ENCODE data around the gene OVOL1.
A peak's percentile ranks its signal among the peaks of the same experiment; 100 is the strongest.

Gene OVOL1

GRCh38 chr11:65801153-65801987 lies 14.5 kb downstream of the OVOL1 start:
- H3K27me3 Mint-ChIP-seq, result peaks cover 72% of the 10 kb centered on the region
- no peaks in the 10 kb centered on the region for H3K4me1 Mint-ChIP-seq
- ATAC-seq (replicated peaks; ENCODE audit: extremely low read depth, poor library complexity, severe bottlenecking) (no peak), DNase-seq (ENCODE audit: low spot score in 2 of 2) (no peak)
- no peak overlapping the region for H3K27ac Mint-ChIP-seq (ENCODE audit: low read depth)
- no peaks in the 10 kb centered on the region for H3K9me3 Mint-ChIP-seq
- no peak overlapping the region for H3K4me3 Mint-ChIP-seq
- no peaks in the 10 kb centered on the region for H3K36me3 Mint-ChIP-seq (ENCODE audit: insufficient read depth)

GRCh38 chr11:65802841-65803240 lies 16.0 kb downstream of the OVOL1 start:
- no peaks in the 10 kb centered on the region for H3K36me3 Mint-ChIP-seq (ENCODE audit: insufficient read depth)
- H3K27me3 Mint-ChIP-seq, result peaks cover 58% of the 10 kb centered on the region
- H3K4me1 Mint-ChIP-seq, result no peaks in the 10 kb centered on the region
- DNase-seq (ENCODE audit: low spot score in 2 of 2), result no peak
- no peak for ATAC-seq (replicated peaks; ENCODE audit: extremely low read depth, poor library complexity, severe bottlenecking)
- H3K27ac Mint-ChIP-seq (ENCODE audit: low read depth), result no peak overlapping the region
- H3K9me3 Mint-ChIP-seq, result no peaks in the 10 kb centered on the region
- H3K4me3 Mint-ChIP-seq, result no peak overlapping the region

- Mint-ChIP-seq H3K4me1 (no peaks in the 10 kb centered on the region), H3K4me3 (no peak overlapping the region), H3K27ac (ENCODE audit: low read depth) (no peak overlapping the region), H3K9me3 (no peaks in the 10 kb centered on the region), H3K36me3 (ENCODE audit: insufficient read depth) (no peaks in the 10 kb centered on the region), H3K27me3 (peaks cover 57% of the 10 kb centered on the region)
- ATAC-seq (replicated peaks; ENCODE audit: extremely low read depth, poor library complexity, severe bottlenecking) (no peak), DNase-seq (ENCODE audit: low spot score in 2 of 2) (no peak)
These were observed 17.1 kb downstream of the OVOL1 start for GRCh38 chr11:65803797-65804492.

- no peak overlapping the region for H3K27ac Mint-ChIP-seq (ENCODE audit: low read depth)
- no peak overlapping the region for H3K4me3 Mint-ChIP-seq
- DNase-seq (ENCODE audit: low spot score in 2 of 2) (no peak), ATAC-seq (replicated peaks; ENCODE audit: extremely low read depth, poor library complexity, severe bottlenecking) (no peak)
- no peaks in the 10 kb centered on the region for H3K4me1 Mint-ChIP-seq
- H3K36me3 Mint-ChIP-seq (ENCODE audit: insufficient read depth), result no peaks in the 10 kb centered on the region
- peaks cover 38% of the 10 kb centered on the region for H3K27me3 Mint-ChIP-seq
- no peaks in the 10 kb centered on the region for H3K9me3 Mint-ChIP-seq
These were observed 20.1 kb downstream of the OVOL1 start for GRCh38 chr11:65806979-65807378.

GRCh38 chr11:65808744-65809341 lies 22.0 kb downstream of the OVOL1 start:
- Mint-ChIP-seq H3K27ac (ENCODE audit: low read depth) (no peak overlapping the region), H3K4me1 (no peaks in the 10 kb centered on the region), H3K4me3 (no peak overlapping the region), H3K9me3 (no peaks in the 10 kb centered on the region), H3K36me3 (ENCODE audit: insufficient read depth) (no peaks in the 10 kb centered on the region), H3K27me3 (peaks cover 19% of the 10 kb centered on the region)
- ATAC-seq (replicated peaks; ENCODE audit: extremely low read depth, poor library complexity, severe bottlenecking) (no peak), DNase-seq (ENCODE audit: low spot score in 2 of 2) (no peak)

- no peak for ATAC-seq (replicated peaks; ENCODE audit: extremely low read depth, poor library complexity, severe bottlenecking)
- no peaks in the 10 kb centered on the region for H3K9me3 Mint-ChIP-seq
- DNase-seq (ENCODE audit: low spot score in 2 of 2), result no peak
- no peak overlapping the region for H3K4me3 Mint-ChIP-seq
- H3K27me3 Mint-ChIP-seq, result peaks cover 13% of the 10 kb centered on the region
- no peaks in the 10 kb centered on the region for H3K36me3 Mint-ChIP-seq (ENCODE audit: insufficient read depth)
- no peaks in the 10 kb centered on the region for H3K4me1 Mint-ChIP-seq
- H3K27ac Mint-ChIP-seq (ENCODE audit: low read depth), result no peak overlapping the region
These were observed 22.6 kb downstream of the OVOL1 start for GRCh38 chr11:65809496-65809895.

GRCh38 chr11:65810046-65810868 lies 23.4 kb downstream of the OVOL1 start:
- no peak for DNase-seq (ENCODE audit: low spot score in 2 of 2)
- Mint-ChIP-seq H3K27ac (ENCODE audit: low read depth) (no peak overlapping the region), H3K4me1 (no peaks in the 10 kb centered on the region), H3K9me3 (no peaks in the 10 kb centered on the region), H3K36me3 (ENCODE audit: insufficient read depth) (no peaks in the 10 kb centered on the region), H3K27me3 (peaks cover 11% of the 10 kb centered on the region), H3K4me3 (no peak overlapping the region)
- no peak for ATAC-seq (replicated peaks; ENCODE audit: extremely low read depth, poor library complexity, severe bottlenecking)

- Mint-ChIP-seq H3K27me3 (peaks cover 11% of the 10 kb centered on the region), H3K9me3 (no peaks in the 10 kb centered on the region), H3K4me1 (peaks cover 5% of the 10 kb centered on the region), H3K36me3 (ENCODE audit: insufficient read depth) (no peaks in the 10 kb centered on the region), H3K27ac (ENCODE audit: low read depth) (no peak overlapping the region), H3K4me3 (no peak overlapping the region)
- ATAC-seq (replicated peaks; ENCODE audit: extremely low read depth, poor library complexity, severe bottlenecking) (no peak), DNase-seq (ENCODE audit: low spot score in 2 of 2) (no peak)
These were observed 25.1 kb downstream of the OVOL1 start for GRCh38 chr11:65811764-65812475.

- Mint-ChIP-seq H3K4me1 (peaks cover 8% of the 10 kb centered on the region), H3K27me3 (no peaks in the 10 kb centered on the region), H3K27ac (ENCODE audit: low read depth) (no peak overlapping the region), H3K4me3 (no peak overlapping the region), H3K9me3 (no peaks in the 10 kb centered on the region), H3K36me3 (ENCODE audit: insufficient read depth) (no peaks in the 10 kb centered on the region)
- ATAC-seq (replicated peaks; ENCODE audit: extremely low read depth, poor library complexity, severe bottlenecking), result no peak
- DNase-seq (ENCODE audit: low spot score in 2 of 2), result no peak
These were observed 27.5 kb downstream of the OVOL1 start for GRCh38 chr11:65814131-65814985.

- Mint-ChIP-seq H3K9me3 (no peaks in the 10 kb centered on the region), H3K4me1 (peaks cover 8% of the 10 kb centered on the region), H3K27ac (ENCODE audit: low read depth) (no peak overlapping the region), H3K4me3 (no peak overlapping the region), H3K27me3 (no peaks in the 10 kb centered on the region), H3K36me3 (ENCODE audit: insufficient read depth) (no peaks in the 10 kb centered on the region)
- ATAC-seq (replicated peaks; ENCODE audit: extremely low read depth, poor library complexity, severe bottlenecking), result no peak
- no peak for DNase-seq (ENCODE audit: low spot score in 2 of 2)
These were observed 28.2 kb downstream of the OVOL1 start for GRCh38 chr11:65814986-65815565.

GRCh38 chr11:65816696-65817095 lies 29.8 kb downstream of the OVOL1 start:
- H3K9me3 Mint-ChIP-seq, result no peaks in the 10 kb centered on the region
- no peak overlapping the region for H3K27ac Mint-ChIP-seq (ENCODE audit: low read depth)
- no peak for ATAC-seq (replicated peaks; ENCODE audit: extremely low read depth, poor library complexity, severe bottlenecking)
- H3K27me3 Mint-ChIP-seq, result no peaks in the 10 kb centered on the region
- H3K4me3 Mint-ChIP-seq, result peak overlapping the region; percentile 73
- H3K36me3 Mint-ChIP-seq (ENCODE audit: insufficient read depth), result no peaks in the 10 kb centered on the region
- H3K4me1 Mint-ChIP-seq, result peaks cover 8% of the 10 kb centered on the region
- no peak for DNase-seq (ENCODE audit: low spot score in 2 of 2)

Data from central memory CD8-positive, alpha-beta T cell (primary cell).